22Rv1 (cell line): ENCODE results near the gene CA14.

Source experiments
- CTCF ChIP-seq: fragments of 450-650 bp; IDR thresholded peaks from 2 replicates; pipeline ENCODE4 v1.5.1; 2017; ENCODE audit warnings: mild to moderate bottlenecking
- ZFX ChIP-seq: fragments of 450-650 bp; IDR thresholded peaks from 2 replicates; pipeline ENCODE4 v1.6.1; 2017; ENCODE audit warnings: antibody characterized with exemption, borderline replicate concordance

GRCh38 chr1:150288822-150289221 lies 31.2 kb downstream of the CA14 start:
- TF ChIP-seq CTCF = no peak
- TF ChIP-seq ZFX = no peak
